Measurements from ENCODE around the gene SYNGR1.

The SYNGR1 gene

DNA sequence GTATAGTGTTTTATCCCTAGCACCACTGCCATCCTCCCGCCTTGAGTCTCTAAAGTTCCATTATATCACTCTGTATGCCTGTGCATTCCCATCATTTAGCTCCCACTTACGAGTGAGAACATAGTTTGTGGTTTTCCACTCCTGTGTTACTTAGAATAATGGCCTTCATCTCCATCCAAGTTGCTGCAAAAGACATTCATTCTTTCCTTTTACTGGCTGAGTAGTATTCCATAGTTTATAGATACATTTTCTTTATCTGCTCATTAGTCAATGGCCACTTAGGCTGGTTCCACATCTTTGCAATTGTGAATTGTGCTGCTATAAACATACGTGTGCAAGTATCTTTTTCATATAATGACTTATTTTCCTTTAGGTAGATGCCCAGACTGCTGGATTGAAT is 74.2 kb downstream of the SYNGR1 start:
- no peak for DNase-seq (ENCODE audit: low read depth)
- TF ChIP-seq, protein P1, sequence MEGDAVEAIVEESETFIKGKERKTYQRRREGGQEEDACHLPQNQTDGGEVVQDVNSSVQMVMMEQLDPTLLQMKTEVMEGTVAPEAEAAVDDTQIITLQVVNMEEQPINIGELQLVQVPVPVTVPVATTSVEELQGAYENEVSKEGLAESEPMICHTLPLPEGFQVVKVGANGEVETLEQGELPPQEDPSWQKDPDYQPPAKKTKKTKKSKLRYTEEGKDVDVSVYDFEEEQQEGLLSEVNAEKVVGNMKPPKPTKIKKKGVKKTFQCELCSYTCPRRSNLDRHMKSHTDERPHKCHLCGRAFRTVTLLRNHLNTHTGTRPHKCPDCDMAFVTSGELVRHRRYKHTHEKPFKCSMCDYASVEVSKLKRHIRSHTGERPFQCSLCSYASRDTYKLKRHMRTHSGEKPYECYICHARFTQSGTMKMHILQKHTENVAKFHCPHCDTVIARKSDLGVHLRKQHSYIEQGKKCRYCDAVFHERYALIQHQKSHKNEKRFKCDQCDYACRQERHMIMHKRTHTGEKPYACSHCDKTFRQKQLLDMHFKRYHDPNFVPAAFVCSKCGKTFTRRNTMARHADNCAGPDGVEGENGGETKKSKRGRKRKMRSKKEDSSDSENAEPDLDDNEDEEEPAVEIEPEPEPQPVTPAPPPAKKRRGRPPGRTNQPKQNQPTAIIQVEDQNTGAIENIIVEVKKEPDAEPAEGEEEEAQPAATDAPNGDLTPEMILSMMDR (conservative IDR thresholded peaks at IDR 0.05; ENCODE audit: control insufficient read depth, insufficient read depth, low read depth, low read length), result no peak

DNA sequence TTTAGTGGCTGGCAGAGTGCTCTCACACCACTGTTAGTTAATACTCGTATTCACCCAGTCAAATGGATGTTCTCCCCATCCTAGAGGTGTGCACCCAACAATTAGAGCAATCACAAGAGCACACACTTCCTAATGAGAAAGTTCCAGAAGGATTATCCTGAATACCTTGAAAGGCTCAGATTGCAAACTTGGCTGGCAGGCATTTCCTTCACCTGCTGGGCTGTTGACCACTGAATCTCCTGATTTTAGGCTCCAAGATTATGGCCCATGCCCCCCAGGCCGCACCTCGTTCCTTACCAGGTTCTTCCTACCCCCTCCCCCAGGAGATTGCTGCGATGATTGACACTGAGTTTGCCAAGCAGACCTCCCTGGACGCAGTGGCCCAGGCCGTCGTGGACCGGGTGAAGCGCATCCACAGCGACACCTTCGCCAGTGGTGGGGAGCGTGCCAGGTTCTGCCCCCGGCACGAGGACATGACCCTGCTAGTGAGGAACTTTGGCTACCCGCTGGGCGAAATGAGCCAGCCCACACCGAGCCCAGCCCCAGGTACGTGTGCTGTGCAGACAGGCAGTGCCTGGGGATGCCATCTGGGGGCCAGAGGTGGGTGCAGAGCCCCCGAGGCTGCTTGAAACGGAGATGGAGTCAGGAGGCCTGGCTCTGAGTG is 76.7 kb downstream of the SYNGR1 start:
- DNase-seq (ENCODE audit: low read depth), result no peak
- no peak overlapping the region for H3K4me3 ChIP-seq (ENCODE audit: control insufficient read depth, low read depth, low read length)
- TF ChIP-seq, protein P1 (conservative IDR thresholded peaks at IDR 0.05; ENCODE audit: control insufficient read depth, insufficient read depth, low read depth, low read length), result no peak

More for the DNA sequence above, 74.2 kb downstream of the SYNGR1 start:
- H3K4me3 ChIP-seq (ENCODE audit: control insufficient read depth, low read depth, low read length), result no peak overlapping the region

DNA sequence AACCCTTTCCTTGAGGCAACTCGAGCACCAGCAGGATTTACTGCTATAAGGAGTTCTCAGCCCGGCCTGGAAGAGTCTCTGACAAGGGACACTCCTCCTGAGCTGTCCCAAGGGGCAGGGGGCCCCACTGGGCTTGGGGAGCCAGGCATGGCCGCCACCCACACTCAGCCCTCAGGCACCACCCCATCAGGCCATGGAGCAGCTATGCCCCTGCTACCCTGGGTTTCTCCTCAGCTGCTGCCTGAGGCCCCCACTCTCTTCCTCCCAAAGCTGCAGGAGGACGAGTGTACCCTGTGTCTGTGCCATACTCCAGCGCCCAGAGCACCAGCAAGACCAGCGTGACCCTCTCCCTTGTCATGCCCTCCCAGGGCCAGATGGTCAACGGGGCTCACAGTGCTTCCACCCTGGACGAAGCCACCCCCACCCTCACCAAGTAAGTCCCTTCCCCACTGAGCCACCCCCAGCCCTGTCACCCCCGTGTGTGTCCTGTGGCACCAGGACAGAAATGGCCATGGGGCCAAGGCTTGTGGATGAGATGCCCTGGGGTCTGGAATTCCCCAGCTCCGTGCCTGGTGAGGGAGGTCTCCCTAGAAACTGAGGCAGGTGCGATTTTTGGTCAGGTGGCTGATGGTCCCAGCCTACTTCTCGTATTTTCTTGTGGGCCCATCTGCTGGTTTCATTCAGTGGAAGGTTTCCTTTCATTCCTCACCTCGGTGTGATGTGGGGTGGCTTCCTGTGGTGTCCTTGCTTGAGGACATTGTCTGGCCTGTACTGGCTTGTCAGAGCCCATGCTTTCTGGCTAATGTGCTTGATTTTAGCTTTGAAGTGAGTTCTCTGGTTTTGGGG is 78.2 kb downstream of the SYNGR1 start:
- no peak for DNase-seq (ENCODE audit: low read depth)
- TF ChIP-seq, protein P1 (conservative IDR thresholded peaks at IDR 0.05; ENCODE audit: control insufficient read depth, insufficient read depth, low read depth, low read length), result no peak
- no peak overlapping the region for H3K4me3 ChIP-seq (ENCODE audit: control insufficient read depth, low read depth, low read length)

DNA sequence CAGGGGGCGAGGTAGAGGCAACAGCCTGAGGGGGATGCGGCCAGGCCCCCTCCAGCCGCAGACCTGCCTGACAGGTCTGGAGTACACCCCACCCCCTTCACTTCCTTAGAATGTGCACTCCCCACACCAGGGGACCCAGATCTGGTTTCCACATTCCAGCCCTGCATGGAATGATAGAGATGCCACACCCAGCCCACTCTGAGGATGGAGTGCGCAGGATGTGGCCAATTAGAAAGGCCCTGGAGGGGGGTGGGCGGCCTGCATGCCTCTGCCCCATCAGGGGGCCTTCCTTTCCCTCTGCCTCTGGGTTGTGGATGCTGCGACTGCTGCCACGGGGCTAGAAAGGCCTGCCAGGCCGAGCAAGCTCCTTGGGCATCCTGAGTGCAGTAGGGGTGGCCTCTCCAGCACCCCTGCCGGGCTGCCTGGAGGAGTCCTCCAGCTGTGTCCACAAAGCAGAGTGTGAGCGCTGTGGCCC is 78.8 kb downstream of the SYNGR1 start:
- DNase-seq (ENCODE audit: low read depth), result no peak
- H3K4me3 ChIP-seq (ENCODE audit: control insufficient read depth, low read depth, low read length), result no peak overlapping the region
- TF ChIP-seq, protein P1 (conservative IDR thresholded peaks at IDR 0.05; ENCODE audit: control insufficient read depth, insufficient read depth, low read depth, low read length), result no peak

DNA sequence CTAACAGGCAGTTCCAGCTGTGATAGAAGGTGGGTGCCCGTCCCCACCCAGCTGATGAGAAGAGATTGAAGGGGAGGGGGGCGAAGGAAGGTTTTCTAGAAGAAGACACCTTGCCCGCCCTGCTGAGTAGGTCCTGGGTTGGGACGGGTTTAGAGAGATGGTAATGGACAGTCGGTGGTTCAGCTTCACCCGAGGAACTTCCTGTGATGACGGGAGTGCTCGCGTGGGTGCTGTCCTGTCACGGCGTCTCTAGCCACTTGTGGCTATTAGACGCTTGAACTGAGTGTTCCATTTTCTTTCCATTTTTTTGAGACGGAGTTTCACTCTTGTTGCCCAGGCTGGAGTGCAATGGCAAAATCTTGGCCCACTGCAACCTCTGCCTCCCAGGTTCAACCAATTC is 79.4 kb downstream of the SYNGR1 start:
- DNase-seq (ENCODE audit: low read depth), result no peak
- H3K4me3 ChIP-seq (ENCODE audit: control insufficient read depth, low read depth, low read length), result no peak overlapping the region
- TF ChIP-seq, protein P1 (conservative IDR thresholded peaks at IDR 0.05; ENCODE audit: control insufficient read depth, insufficient read depth, low read depth, low read length), result no peak

DNA sequence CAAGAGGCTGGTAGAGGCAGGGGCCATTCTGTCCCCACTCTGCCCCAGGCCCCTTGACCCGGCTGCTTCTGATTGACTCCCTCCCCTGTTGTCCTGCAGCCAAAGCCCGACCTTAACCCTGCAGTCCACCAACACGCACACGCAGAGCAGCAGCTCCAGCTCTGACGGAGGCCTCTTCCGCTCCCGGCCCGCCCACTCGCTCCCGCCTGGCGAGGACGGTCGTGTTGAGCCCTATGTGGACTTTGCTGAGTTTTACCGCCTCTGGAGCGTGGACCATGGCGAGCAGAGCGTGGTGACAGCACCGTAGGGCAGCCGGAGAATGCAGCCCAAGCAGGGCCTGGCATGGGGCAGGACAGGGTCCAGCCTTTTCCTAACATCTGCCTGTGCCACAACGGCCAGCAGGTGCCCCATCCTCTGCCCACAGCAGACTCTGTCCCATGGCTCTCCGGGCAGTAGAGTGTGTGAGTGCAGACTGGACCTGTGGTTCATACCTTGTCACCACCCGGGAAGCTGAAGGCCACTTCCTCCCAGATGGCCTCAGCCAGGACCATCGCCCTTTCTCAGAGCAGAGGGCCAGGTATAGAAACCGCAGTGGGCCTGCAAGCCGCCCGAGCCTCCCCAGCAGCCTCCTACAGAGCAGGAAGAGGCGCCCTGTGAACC is 80.3 kb downstream of the SYNGR1 start:
- TF ChIP-seq, protein P1 (conservative IDR thresholded peaks at IDR 0.05; ENCODE audit: control insufficient read depth, insufficient read depth, low read depth, low read length), result no peak

More for the DNA sequence above, 80.3 kb downstream of the SYNGR1 start:
- DNase-seq (ENCODE audit: low read depth), result no peak
- H3K4me3 ChIP-seq (ENCODE audit: control insufficient read depth, low read depth, low read length), result no peak overlapping the region
